Stimulated activated CD8-positive, alpha-beta memory T cell treated with anti-CD3 and anti-CD28 coated beads, Interleukin-15, amount 100 ng/mL, for 1 hour (primary cell): ENCODE results near the gene TRERF1.

Experiments used
- DNase-seq: peaks from one replicate; pipeline ENCODE4 v3.0.0-alpha.2; 2020; ENCODE audit warnings: low read depth

Gene TRERF1

DNA sequence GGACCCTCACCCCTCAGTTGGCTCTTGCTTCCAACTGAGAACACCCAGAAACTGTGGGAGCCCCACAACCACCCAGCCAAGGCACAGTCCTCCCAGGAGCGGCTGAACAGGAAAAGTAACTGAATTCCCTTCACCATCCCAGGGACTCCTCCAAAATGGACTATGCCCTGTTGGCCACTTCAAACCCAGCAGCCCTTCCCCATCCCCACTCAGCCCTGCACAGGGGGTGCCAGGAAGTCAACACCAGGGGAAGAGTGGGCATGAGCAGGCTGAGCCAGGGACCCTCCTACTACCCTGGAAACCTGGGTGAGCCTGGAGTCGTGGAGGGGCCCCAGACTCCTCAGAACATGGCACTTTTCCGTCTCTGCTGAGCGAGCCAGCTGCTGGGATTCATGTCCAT, 267.3 kb downstream of the TRERF1 start:
- DNase-seq: no peak

- DNase-seq: no peak
Measured at GRCh38 chr6:42182101-42182500, 269.6 kb downstream of the TRERF1 start.

GRCh38 chr6:42179945-42180313, 271.8 kb downstream of the TRERF1 start:
- DNase-seq: no peak

GRCh38 chr6:42179261-42179944, 272.3 kb downstream of the TRERF1 start:
- no peak for DNase-seq

DNA sequence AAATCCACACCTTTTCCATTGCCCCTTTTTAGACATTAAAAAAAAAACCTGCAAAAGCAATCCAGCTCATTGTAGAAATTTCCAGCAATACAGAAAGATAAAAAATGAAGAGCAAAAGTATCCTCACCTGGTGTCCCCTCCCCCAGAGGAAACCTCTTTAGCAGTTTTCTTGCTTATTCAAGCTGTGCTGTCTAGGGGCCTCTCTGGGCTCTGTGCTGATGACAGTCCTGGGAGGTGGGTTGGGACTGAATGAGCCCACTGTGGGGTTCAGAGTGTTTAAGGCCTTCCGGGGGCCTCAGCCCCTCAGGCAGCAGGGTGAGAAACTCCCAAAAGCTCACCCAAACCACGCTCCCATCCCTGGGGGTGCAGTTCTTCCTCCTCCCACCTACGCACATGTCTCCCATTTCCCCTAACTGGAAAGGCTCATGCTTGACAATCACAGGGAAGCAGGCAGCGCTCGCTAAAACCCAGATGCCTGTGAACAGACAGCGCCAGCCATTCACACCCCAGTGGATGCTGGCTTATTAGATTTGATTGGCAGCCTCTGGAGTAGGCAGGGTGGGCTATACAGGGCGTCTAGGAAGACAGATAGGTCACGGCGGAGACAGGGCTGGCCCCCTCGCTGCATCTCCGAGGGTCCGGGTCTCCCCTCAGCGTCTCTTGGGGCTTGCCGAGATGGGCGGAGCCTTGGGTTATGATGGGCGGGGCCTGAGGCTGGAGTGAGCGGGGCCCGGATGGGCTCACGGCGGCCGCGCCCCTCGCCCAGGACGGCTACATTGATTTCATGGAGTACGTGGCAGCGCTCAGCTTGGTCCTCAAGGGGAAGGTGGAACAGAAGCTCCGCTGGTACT, 274.0 kb downstream of the TRERF1 start:
- DNase-seq: no peak

DNA sequence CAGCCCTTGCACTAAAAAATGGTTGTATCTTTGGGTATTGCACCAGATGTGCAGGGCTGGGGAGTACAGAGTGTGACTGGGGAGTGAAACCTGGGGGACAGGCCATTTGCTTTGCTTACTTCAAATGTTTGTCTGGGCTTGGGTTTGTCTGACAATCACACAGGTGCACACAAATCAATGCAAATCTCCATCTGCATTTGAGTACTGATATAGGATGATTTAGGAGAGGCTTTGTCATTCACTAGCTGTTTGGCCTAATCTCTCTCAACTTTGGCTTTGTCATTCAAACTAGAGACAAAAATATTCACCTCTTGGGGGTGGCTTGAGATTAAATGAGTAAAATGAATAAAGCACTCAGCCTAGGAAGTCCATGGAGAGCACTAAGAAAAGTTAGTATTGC, 274.7 kb downstream of the TRERF1 start:
- DNase-seq: no peak

DNA sequence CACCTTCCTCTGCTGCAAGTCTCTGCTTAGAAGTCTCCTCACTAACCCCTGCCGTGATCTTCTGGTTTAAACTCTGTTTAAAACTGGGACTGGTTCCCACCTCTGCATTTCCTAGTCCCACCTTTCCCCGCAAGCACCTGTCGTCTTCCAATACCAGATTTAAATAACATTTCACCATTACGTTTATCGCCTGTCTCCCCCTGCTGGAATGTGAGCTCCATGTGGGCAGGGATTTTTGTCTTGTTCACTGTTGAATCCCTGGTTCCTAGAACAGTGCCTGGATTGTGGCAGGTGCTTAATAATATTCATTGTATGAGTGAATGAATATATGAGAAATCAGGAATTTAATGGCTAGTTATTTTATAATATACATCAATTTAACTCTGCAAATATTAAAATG, 275.9 kb downstream of the TRERF1 start:
- no peak for DNase-seq
